GM18502 (cell line): ENCODE measurements around the gene MMS19.
"Not testable (repeated sequence)": the region's sequence is repeated elsewhere in the genome, so short reads cannot be mapped to it uniquely, and the experiment has no call there.

Experiments used
- ATAC-seq: cut with Tn5 transposase; IDR thresholded peaks from one replicate; pipeline ENCODE4 v1.9.1; 2021; ENCODE audit warnings: mild to moderate bottlenecking; ENCODE audit not compliant: unreplicated experiment, poor library complexity

MMS19 gene

GRCh38 chr10:97529685-97530465 is 31.7 kb upstream of the MMS19 start:
- ATAC-seq, result no peak

GRCh38 chr10:97528876-97529275 is 30.7 kb upstream of the MMS19 start:
- ATAC-seq, result not testable (repeated sequence)

GRCh38 chr10:97525683-97526110 is 27.5 kb upstream of the MMS19 start:
- ATAC-seq, result no peak

DNA sequence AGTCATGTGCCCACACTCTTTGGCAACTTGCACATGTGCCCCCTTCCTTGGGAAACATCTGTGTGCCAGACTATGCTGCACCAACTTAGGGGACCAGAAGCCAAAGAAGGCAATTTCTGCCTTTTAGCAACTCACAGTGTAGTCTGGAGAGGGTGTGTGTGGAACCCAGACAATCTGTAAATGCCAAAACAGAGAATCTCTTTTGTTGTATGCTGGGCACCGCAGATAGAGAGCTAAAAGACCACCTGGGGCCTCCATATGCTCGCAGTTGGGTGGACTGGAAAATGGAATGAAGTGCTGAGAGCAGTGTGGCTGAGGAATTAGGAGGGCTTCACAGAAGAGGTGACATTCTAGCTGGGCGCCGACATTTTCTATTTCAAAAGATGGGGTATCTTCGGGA is 26.9 kb upstream of the MMS19 start:
- ATAC-seq, result no peak

GRCh38 chr10:97522937-97523336 is 24.7 kb upstream of the MMS19 start:
- ATAC-seq, result no peak

DNA sequence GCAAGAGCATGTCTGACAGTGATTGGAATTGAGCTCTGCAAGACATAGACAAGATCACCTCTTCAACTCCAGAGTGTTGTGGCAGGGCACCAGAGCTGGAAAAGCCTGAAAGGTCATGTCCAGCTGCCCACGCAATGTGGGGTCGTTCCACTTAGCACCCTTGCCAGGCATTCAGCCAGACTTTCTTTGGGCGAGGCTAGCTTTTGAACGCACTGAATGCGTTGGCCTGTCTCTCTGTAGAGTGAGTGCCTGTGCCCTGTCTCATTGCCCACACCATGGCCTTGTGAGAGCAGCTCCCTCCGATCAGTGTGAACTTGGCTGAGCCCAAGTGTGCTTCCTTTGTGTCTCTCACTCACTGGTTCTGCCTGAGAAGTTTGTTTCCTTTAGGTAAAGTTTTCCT is 23.8 kb upstream of the MMS19 start:
- ATAC-seq, result no peak

DNA sequence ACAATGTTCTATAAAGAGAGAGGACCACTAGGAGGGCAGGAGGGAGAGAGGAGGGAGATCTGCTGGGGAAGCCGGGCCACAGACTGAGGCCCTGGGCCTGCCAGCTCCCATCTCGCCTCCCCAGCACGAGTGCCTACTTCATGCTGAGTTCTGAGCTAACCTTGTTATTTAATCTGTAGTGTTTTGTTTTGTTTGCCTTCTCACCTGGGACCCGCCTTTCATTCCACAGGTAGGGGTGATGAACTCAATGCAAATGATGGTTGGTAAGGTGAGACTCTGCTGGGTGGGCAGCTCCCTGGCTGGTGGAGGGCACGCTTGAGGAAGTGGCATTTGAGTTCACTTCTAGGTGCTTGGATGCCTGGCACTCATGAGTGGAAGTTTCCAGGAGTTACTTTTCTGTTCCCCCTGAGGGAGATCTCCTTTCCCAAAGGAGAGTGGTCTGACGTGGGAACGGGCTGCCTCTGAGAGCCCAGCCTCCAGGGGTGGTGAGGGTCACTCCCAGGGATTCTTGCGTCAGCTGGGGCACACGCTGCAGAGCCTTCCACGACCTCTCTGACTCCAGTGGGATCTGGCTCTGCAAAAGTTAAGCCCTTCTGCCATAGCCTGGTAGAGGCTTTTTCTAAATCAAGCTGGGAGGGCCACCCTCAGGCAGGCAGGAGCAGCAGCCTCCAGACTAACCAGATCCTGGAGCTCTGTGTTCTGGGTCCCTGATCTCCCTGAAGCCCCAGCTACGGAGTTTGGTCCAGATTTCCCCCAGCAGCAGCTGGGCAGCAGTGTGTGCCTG is 22.9 kb upstream of the MMS19 start:
- ATAC-seq, result no peak

GRCh38 chr10:97520520-97520919 is 22.3 kb upstream of the MMS19 start:
- no peak for ATAC-seq

DNA sequence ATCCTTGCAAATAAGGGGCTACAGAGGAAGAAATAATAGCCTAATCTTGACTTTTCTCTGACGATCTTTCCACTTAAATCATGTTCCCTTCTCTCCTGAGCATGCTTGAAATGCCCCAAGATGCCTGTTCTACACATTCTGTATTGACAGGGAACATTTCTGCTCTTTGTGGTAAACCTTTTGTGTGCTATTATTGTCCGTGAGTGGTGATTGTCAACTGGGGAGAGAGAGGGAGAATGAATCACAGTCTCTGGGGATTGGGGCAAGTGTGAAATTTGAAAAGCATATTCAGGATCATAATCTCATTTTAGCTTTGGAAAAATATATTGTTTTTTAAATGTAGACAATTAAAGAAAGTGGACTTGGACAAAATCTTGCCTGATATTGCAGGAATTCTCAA is 21.1 kb upstream of the MMS19 start:
- no peak for ATAC-seq

DNA sequence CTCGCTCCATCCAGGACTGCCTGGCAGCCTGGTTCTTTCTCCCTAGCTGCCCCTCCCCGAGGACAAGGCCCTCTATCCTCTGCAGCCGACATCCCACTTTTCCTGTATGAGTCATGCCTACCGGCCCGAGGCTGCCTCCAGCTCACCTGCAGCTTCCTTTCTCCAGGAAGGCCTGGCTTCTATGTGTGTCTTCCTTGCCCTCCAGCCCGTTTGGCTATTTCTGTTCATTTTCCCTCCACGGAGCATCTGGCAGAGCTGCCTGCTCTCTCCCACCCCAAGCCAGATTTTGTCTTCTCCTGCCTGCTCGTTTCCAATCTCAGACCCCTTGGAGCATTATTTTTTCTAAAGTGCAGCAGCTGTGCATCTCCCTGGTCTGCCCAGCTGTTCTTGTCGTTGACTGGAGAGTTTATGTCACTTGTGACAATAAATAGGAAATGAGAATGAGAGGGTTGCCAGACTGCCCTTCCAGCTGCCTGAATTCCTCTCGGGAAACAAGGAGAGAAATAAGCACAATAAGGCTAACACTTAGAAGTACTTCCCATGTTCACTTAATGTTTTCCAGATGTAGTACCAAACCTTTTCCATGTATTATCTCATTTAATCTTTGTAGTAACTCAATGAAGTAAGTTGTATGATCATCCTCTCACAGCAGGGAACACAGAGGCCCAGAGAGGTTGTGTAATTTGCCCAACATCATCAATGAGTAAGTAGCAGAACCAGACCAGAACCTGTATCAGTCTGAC is 20.2 kb upstream of the MMS19 start:
- no peak for ATAC-seq

GRCh38 chr10:97517778-97518300 is 19.6 kb upstream of the MMS19 start:
- ATAC-seq, result no peak

- ATAC-seq, result no peak
These were observed 19.0 kb upstream of the MMS19 start for GRCh38 chr10:97517096-97517750.

GRCh38 chr10:97515271-97515978 is 17.2 kb upstream of the MMS19 start:
- ATAC-seq, result no peak

DNA sequence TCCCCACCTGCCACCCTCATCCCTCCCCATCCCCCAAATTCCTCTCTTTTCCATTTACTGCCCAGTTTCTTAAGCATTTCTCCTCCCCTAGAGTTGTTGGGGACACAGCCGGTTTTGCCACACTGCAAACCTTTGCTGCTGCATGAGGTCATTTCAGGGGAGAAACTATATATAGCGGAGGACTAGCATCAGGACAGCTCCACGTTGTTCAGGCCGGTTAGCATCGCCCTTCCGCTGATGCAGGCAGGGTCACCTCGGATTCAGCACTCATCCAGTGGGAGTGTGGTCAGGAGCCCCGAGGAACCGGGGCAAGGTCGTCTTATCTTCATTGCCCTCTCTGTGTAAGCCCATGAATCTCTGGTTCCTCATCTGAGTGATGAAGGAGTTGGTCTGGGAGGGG is 16.1 kb upstream of the MMS19 start:
- ATAC-seq, result no peak

DNA sequence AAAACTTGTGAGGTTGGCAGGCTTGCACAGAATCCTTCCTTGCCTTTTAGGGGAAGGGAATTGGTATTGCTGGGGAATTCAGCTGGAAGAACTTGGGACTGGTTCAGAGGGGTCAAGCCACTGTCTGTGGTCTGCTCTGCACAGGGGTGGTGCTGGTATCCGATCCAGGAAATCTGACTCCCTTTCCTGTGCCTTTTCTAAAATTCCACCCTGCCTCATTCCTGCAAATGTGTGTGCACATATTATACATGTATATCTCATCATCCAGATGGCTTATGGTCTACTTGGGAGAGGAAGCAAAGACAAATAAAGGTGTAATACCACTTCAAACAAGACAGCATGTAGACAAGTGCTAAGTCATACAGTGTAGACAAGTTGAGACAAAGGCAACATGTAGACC is 14.8 kb upstream of the MMS19 start:
- ATAC-seq, result no peak

DNA sequence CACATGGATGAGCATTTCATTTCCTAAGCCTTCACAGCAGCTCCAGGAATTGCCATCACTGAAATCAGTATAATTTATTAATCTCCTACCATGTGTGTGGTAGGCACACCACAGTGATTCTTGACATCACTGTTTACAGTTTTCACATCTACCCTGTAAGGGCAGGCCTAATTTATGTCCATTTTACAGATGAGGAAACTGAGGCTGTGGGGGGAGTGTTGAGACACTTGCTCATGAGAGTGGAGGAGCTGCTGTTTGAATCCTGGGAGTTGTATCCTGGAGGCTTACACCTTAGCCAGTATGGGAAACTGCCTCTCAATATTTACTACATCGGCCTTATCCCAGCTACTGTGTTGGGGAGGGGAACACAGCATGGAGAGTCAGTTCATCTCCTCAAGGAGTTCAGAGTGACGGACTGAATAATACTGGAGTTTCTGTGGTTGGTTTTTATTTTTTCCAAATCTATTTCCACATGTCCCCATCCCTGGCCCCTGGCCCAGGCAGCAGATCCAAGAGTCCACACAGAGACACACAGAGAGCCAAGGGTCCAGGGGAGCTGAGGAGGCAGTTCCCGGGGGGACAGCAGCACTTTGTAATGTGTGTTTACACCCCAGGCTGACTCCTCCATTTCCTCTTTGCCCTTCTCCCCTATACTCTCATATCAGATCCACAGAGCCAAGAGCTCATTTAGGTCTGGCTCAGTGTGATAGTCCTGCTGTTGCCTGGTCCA is 13.7 kb upstream of the MMS19 start:
- no peak for ATAC-seq

DNA sequence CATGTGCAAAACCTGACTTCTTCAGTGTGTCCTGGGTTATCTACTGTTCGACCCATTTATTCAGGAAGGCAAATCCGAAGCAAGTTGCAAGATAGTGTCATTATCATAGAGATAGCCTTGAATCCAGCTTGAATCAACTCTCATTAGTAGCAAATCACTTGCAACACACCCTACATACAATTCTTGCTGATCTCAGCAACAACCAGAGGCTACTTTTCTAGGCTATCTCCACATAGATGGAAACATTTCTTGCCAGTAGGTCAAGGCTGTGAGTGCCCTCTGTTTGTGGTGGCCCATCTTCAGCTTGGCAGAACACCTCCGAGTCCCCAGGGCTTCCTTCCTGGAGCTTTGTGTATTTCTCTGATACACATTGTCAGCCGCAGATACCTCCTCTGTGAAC is 12.5 kb upstream of the MMS19 start:
- ATAC-seq, result no peak

DNA sequence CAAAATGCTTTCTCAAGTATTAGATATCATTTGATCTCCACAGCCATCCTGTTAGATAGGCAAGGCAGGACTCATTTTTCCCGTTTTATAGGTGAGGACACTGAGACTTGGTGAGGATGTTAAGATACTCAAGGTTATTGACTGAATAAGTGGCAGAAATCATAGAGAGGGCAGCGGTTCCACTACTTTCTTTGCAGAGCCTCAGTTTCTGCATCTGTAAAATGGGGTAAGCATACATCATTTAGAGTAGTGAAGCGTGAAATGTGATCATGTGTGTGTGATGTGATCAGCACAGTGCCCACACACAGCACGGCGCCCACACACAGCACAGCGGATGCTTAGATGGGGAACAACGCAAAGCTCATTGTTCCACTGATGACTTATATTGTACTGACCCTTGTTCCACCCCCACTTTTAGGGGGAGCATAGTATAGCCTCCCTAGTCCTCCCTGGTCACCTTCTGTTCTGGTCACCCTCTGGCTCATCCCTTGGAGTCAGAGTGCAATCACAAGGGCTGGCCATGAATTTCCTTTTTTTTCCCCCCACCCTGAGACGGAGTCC is 11.0 kb upstream of the MMS19 start:
- no peak for ATAC-seq

DNA sequence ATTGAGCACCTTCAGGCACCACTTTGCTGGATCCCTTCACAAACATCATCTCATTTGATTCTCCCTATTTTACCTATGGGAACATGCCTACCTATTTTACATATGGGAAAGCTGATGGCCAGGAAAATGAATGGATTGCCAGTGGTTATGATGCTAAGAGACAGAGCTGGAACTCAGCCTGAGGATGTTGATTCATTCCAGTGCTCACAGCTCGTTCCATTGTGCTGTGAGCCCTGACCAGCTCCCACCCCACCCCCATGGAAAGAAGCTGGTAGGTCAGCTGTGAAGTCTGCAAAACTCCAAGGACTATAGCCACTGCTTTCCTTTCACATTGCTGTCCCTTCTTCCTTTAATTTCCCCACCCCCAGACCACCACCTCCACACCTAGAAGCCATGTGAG is 10.1 kb upstream of the MMS19 start:
- ATAC-seq, result no peak
